ENCODE results near the gene ZFYVE19.

Gene ZFYVE19

DNA sequence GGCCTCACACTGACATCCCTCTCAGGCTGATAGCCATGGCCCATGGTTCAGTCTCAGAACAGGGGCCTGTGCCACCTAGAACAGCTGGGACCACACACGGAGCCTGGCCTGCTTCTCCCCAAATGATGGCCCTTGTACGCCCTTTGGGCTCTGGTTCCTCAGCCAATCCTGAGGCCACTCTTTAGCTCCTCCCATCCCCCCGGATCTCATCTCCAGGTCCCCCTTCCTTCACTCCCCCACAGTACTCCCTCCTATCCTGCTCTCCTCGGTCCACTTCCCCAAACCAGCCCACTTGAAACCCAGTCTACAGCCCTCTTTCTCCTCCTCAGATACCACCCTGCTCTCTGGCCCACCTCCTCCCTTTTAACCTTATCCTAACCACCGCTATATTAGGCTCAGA is 17.8 kb upstream of the ZFYVE19 start:
- no peak for ATAC-seq (ENCODE audit: insufficient read depth, low read depth)

GRCh38 chr15:40789999-40790398 is 16.9 kb upstream of the ZFYVE19 start:
- H3K27ac ChIP-seq (ENCODE audit: low read length), result no peak overlapping the region
- no peak overlapping the region for H3K4me3 ChIP-seq (ENCODE audit: low read depth in 1 of 2, low read length in 2 of 2)

More for the DNA sequence above, 17.8 kb upstream of the ZFYVE19 start:
- Histone ChIP-seq H3K79me2 (ENCODE audit: insufficient read depth, low read length) (peaks cover 43% of the 10 kb centered on the region), H3K9ac (ENCODE audit: low read depth, low read length) (no peak overlapping the region), H3K27me3 (ENCODE audit: insufficient read depth, low read length, poor library complexity) (no peaks in the 10 kb centered on the region), H2AFZ (ENCODE audit: low read depth, low read length) (no peak overlapping the region), H3K9me3 (ENCODE audit: insufficient read depth, low read length, severe bottlenecking) (no peaks in the 10 kb centered on the region), H3K4me1 (ENCODE audit: insufficient read depth, low read length) (peaks cover 33% of the 10 kb centered on the region), H3K36me3 (ENCODE audit: insufficient read depth, low read length) (peaks cover 2% of the 10 kb centered on the region; the same call in 1 of the 2 replicates), H3K4me2 (ENCODE audit: insufficient read depth, low read length) (no peak overlapping the region), H4K20me1 (ENCODE audit: insufficient read depth, low read length) (peaks cover 31% of the 10 kb centered on the region; the same call in 1 of the 2 replicates), H3K4me3 (ENCODE audit: low read depth in 1 of 2, low read length in 2 of 2) (no peak overlapping the region), H3K27ac (ENCODE audit: low read length) (no peak overlapping the region; the same call in 1 of the 2 replicates)
- TF ChIP-seq, protein P1, sequence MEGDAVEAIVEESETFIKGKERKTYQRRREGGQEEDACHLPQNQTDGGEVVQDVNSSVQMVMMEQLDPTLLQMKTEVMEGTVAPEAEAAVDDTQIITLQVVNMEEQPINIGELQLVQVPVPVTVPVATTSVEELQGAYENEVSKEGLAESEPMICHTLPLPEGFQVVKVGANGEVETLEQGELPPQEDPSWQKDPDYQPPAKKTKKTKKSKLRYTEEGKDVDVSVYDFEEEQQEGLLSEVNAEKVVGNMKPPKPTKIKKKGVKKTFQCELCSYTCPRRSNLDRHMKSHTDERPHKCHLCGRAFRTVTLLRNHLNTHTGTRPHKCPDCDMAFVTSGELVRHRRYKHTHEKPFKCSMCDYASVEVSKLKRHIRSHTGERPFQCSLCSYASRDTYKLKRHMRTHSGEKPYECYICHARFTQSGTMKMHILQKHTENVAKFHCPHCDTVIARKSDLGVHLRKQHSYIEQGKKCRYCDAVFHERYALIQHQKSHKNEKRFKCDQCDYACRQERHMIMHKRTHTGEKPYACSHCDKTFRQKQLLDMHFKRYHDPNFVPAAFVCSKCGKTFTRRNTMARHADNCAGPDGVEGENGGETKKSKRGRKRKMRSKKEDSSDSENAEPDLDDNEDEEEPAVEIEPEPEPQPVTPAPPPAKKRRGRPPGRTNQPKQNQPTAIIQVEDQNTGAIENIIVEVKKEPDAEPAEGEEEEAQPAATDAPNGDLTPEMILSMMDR (IDR thresholded peaks at IDR 0.05; ENCODE audit: borderline replicate concordance, extremely low read depth, low read length, poor library complexity, severe bottlenecking), result no peak
- TF ChIP-seq EZH2 (IDR thresholded peaks at IDR 0.05; ENCODE audit: borderline replicate concordance, low read depth, low read length, severe bottlenecking), result no peak
- no peak for DNase-seq

DNA sequence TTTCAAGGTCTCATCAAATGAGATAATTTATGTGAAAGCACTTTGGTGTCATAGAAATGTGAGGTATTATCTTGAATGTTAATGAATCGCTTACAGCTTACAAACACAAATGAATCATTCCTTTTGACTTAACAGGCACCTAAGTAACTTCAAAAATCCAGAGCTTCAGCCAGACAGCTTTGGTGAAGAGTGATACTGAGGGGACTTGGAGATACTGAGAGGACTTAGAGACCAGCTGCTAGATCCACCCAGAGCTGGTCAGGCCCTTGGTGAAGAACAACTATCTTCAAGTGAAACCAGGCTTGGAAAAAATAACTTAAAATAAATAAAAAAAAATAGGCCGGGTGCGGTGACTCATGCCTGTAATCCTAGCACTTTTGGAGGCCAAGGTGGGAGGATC is 16.2 kb upstream of the ZFYVE19 start:
- H3K27me3 ChIP-seq (ENCODE audit: insufficient read depth, low read length, poor library complexity), result no peaks in the 10 kb centered on the region
- peaks cover 33% of the 10 kb centered on the region for H3K4me1 ChIP-seq (ENCODE audit: insufficient read depth, low read length)
- no peak overlapping the region for H2AFZ ChIP-seq (ENCODE audit: low read depth, low read length)
- H3K79me2 ChIP-seq (ENCODE audit: insufficient read depth, low read length), result peaks cover 37% of the 10 kb centered on the region
- ATAC-seq (ENCODE audit: insufficient read depth, low read depth) (no peak), DNase-seq (no peak)
- H3K9ac ChIP-seq (ENCODE audit: low read depth, low read length), result no peak overlapping the region
- H3K27ac ChIP-seq (ENCODE audit: low read length), result no peak overlapping the region
- H4K20me1 ChIP-seq (ENCODE audit: insufficient read depth, low read length), result peaks cover 26% of the 10 kb centered on the region; the same call in 1 of the 2 replicates
- TF ChIP-seq, protein P1 (IDR thresholded peaks at IDR 0.05; ENCODE audit: borderline replicate concordance, extremely low read depth, low read length, poor library complexity, severe bottlenecking), result no peak
- no peak for TF ChIP-seq EZH2 (IDR thresholded peaks at IDR 0.05; ENCODE audit: borderline replicate concordance, low read depth, low read length, severe bottlenecking)
- no peaks in the 10 kb centered on the region for H3K9me3 ChIP-seq (ENCODE audit: insufficient read depth, low read length, severe bottlenecking)
- H3K4me2 ChIP-seq (ENCODE audit: insufficient read depth, low read length), result no peak overlapping the region
- no peak overlapping the region for H3K4me3 ChIP-seq (ENCODE audit: low read depth in 1 of 2, low read length in 2 of 2)
- no peaks in the 10 kb centered on the region; the same call in 1 of the 2 replicates for H3K36me3 ChIP-seq (ENCODE audit: insufficient read depth, low read length)

More at GRCh38 chr15:40789999-40790398, 16.9 kb upstream of the ZFYVE19 start:
- Histone ChIP-seq H3K4me1 (ENCODE audit: insufficient read depth, low read length) (peaks cover 33% of the 10 kb centered on the region), H3K4me2 (ENCODE audit: insufficient read depth, low read length) (no peak overlapping the region), H3K9ac (ENCODE audit: low read depth, low read length) (no peak overlapping the region), H3K79me2 (ENCODE audit: insufficient read depth, low read length) (peaks cover 40% of the 10 kb centered on the region), H3K36me3 (ENCODE audit: insufficient read depth, low read length) (no peaks in the 10 kb centered on the region; the same call in 1 of the 2 replicates), H2AFZ (ENCODE audit: low read depth, low read length) (no peak overlapping the region), H3K9me3 (ENCODE audit: insufficient read depth, low read length, severe bottlenecking) (no peaks in the 10 kb centered on the region), H3K27me3 (ENCODE audit: insufficient read depth, low read length, poor library complexity) (no peaks in the 10 kb centered on the region), H4K20me1 (ENCODE audit: insufficient read depth, low read length) (peaks cover 31% of the 10 kb centered on the region; the same call in 1 of the 2 replicates)
- TF ChIP-seq EZH2 (IDR thresholded peaks at IDR 0.05; ENCODE audit: borderline replicate concordance, low read depth, low read length, severe bottlenecking), result no peak
- TF ChIP-seq, protein P1 (IDR thresholded peaks at IDR 0.05; ENCODE audit: borderline replicate concordance, extremely low read depth, low read length, poor library complexity, severe bottlenecking), result no peak
- no peak for ATAC-seq (ENCODE audit: insufficient read depth, low read depth)
- no peak for DNase-seq
